HG03135 (cell line): Measurements from ENCODE around the gene ANXA11.
A peak's percentile ranks its signal among the peaks of the same experiment; 100 is the strongest.
"Not testable (repeated sequence)": the region's sequence is repeated elsewhere in the genome, so short reads cannot be mapped to it uniquely, and the experiment has no call there.

ENCODE experiments used
- ATAC-seq: cut with Tn5 transposase; IDR thresholded peaks from one replicate; pipeline ENCODE4 v1.9.1; 2021; ENCODE audit warnings: mild to moderate bottlenecking, moderate library complexity; ENCODE audit not compliant: unreplicated experiment

The ANXA11 gene

DNA sequence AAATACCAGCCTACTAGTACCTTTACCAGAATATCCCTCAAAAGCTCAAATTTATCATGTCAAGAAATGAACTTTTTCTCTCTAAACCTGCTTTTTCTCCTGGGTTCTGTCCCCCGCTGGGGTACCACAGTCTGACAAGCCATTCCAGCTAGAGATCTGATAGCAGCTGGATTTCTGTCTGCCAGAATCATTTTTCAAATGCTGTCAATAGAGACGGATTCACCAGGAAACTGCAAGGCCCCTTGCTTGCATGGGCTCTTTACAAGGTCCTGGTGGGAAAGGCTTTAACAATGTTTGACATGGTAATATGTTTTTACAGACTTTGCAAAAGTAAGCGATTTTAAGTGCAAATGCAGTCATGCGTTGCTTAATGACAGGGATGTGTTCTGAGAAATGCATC, 4.9 kb upstream of the ANXA11 start:
- ATAC-seq: no peak

DNA sequence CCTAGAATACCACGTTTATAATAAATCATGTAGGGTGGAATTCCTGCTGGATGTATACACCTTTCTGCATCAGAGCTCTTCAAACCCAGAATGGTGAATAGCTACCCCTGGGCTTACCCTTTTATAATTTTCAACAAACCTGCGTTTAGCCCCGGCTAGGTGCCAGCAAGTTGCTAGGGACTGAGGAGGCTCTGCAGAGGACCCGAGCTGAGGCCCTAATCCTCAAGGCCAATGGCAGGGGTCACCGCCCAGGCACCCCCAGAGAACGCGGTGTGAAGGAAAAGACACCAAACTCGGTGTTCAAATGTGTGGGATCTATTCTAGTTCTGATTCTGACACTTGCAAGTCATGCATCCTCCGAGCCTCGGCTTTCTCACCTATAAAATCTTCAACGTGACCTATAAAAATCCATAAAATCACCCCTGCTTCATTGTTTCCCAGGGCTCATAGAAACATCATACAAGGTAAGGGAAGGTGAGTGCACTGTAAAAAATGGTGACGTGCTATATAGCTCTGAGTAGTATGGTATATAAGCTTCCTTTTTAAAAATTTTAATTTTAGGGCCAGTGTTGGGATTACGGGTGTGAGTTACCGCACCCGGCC, 2.5 kb upstream of the ANXA11 start:
- no peak for ATAC-seq

DNA sequence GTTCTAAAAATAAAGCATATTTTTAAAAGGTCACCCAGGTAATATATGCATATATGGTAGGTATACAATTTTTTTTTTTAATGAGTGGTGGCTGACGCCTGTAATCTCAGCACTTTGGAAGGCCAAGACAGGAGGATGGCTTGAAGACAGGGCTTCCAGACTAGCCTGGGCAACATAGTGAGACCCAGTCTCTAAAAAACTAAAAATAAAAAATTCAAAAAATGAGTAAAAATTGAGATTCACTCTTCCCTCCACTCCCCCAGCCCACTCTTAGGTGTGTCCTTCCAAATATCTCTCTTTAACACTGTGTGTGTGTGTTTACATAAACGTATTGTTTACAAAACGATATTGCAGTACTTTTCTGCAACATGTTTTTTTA, 929 bp upstream of the ANXA11 start:
- ATAC-seq: no peak

DNA sequence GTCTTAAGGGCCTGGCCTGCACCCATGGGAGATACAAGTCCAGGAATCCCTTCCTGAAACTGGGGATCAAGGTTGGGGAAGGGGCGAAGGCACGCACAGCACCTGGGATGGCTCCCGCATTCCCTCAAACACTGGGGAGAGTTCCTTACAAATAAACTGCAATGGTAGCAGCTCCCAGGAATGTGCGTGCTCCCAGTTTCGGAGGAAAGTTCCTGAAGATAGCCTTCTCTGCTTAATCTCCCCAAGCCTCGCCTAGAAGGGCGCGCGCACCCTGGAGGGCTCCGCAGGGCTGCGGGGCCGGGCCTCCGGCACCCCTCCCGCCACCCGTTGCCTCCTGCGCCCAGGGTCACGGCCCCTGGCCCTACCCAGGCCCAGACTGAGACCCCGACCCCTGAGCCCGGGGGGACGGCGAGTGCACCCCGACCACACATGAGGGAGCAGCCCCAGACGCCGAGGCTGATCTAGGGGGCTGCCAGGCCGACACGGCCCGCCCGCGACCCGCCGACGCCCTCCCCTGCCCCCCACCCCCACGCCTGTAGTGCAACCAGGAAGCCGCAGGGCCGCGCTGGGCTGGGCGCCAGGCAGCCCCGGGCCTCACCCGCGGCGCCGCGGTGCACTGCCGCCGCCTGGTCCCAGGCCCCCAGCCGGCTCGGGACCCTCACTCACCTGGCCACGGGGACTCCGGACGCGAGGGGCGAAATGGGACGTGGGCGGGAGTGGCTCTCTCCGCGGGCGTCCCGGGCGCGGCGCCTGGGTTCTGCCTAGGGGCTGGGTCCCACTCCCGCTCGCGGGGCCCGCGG, 460 bp downstream of the ANXA11 start:
- peak; percentile 48 for ATAC-seq

DNA sequence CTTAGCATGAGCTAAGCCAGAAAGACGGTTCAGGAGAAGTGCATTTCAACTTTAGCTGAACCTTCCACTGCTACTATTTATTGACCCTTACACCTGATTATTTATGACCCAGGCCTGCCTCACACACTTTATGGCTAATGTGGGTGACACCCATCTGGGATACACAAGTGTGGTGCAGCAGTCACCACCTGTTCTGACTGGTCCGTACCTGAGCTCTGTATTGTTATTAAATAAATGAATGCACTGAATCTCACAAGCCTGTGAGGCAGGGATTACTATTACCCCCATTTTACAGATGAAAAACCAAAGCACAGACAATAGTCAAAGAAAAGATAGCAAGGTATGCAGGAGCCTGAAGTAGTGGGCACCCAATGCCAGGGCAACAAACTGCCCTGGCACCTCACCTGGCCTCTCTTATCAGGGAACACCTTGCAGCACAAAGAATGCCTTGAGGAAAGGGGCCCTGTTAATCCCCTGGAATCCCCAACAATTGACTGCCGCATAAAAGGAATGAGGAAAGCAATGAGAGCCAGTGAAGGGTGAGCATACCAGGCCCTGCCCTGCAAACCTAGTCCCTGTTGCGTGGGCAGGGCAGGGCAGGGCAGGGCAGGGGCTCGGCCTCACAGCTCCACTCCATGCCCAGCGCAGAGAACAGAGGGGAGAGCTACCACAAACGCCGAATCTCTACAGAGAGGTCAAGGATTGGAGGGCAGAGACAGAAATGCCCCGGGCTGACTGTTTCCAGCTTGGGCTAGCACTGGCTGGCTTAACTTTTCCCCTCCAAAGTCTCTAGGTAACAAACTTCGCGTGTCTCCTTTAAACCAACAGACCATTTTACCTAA, 1.3 kb downstream of the ANXA11 start:
- no peak for ATAC-seq

DNA sequence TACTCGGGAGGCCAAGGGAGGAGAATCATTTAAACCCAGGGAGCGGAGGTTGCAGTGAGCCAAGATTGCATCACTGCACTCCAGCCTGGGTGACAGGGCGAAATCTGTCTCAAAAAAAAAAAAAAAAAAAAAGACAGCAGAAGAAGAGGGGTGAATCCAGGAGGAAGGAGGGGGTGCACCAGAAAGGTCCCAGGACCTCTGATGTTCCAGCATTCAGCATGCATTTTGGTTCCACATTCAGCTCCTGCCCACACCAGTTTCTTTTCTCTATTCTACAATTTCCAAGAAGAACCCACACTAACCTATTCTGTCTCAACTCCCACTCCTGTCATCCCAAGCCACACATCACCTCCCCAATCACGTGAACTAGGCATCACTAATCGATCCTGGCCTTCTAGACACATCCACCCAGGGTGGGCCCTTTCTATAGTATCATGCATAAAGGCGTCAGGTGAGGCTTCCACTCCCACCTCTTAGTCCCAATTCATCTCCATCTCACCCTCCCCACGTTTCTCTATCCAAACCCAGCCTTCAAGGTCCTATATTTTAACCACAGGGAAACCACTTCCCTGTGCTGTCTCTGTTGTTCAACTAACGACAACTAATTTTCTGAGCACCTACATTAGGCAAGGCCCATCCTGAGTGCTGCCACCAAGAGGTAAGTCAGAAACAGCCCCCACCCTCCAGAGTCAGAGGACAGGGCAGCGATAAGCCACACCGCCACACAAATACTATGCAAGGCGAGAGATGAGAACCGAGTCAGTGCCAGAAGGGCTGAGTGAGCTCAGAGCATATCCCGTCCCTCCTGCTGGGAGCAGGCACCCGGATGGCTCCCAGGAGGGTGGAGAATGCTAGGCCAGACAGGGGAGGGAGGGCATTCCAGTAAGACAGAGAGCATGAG, 2.2 kb downstream of the ANXA11 start:
- peak; percentile 52 for ATAC-seq

DNA sequence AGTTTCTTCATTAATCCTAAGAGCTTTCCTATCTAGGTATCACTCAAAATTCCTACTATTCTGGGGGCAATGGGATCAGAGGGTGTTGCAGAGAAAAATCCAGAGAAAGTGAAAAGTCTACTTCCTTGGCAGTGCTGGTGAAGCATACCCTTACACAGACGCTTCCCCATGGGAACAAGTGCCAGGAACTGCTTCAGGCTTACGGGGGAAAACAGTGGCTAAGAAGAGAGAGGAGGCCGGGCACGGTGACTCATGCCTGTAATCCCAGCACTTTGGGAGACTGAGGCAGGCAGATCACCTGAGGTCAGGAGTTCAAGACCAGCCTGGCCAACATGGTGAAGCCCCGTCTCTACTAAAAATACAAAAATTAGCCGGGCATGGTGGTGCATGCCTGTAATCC, 2.8 kb downstream of the ANXA11 start:
- not testable (repeated sequence) for ATAC-seq

DNA sequence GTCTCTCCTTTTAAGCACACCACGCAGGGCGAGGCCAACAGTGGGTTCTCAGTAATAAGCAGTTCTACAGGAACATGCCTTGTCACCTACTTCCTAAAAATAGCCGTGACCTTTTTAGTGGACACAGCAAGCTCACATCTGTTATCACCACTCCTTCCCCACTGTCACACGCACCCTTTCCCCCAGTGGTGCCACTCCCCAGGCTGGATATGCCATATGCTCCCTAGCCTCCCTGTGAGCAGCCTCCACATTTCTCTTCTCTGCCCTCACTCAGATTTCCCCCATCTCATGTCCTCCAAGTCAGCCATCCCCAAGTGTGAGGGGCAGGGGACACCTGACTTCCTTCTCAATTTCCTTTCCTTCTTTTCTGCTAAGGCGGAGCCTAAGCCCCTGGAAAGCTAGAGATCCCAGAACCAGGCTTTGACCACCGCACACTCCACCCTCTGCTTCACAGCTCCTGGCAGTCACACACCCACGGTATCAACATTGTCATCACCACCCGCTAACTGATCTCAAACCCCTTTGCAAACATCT, 3.7 kb downstream of the ANXA11 start:
- ATAC-seq: no peak

DNA sequence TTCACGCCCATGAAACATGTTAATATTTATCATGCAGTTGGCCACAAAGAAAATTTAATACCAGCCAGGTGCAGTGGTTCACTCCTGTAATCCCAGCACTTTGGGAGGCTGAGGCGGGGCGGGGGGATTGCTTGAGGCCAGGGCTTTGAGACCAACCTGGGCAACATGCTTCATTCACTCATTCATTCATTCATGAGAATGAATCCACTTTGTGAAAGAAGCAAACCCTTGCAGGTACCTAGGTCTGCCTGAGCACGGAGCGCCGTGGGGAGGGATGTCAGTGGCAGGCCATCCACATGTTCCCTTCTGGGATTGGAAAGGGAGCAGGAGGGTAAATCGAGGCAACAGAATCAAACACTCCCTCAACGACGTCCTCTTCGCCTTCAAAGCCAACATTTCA, 4.7 kb downstream of the ANXA11 start:
- no peak for ATAC-seq

DNA sequence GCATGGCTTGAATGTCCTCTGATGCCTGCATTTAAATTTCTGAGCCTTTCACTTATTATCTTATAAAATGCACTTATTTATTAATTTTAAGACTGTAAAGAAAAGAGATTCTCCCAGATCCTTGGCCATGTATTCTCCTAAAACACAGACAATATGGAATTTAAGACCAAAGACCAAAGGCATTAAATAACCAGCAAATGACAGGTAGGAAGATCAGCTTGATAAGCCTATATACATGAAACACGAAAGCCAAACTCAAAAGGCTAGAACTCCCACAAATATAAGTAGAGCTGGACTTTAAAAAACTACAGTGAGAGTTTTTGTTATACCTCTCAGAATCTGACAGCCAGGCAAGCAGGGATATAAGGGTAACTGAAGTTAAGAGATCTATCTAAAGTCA, 5.1 kb downstream of the ANXA11 start:
- no peak for ATAC-seq

DNA sequence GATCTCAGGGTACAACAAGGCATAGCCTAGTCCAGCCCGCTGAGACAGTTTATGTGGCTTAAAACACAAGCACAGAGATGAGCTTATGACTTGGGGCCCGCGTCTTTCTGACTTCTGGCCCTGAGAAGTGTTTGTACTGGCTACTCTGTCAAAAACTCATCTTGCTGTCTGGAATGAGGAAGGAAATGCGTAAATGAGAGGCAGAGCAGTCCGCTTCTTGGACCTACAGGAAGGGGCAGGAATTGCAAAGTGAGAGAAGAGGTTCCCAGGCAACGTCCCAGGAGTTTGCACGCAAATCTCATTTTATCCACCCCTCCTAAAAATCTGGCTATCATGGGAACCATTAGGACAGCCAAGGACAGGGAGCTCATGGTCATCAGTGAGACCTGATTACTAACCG, 5.5 kb downstream of the ANXA11 start:
- no peak for ATAC-seq

DNA sequence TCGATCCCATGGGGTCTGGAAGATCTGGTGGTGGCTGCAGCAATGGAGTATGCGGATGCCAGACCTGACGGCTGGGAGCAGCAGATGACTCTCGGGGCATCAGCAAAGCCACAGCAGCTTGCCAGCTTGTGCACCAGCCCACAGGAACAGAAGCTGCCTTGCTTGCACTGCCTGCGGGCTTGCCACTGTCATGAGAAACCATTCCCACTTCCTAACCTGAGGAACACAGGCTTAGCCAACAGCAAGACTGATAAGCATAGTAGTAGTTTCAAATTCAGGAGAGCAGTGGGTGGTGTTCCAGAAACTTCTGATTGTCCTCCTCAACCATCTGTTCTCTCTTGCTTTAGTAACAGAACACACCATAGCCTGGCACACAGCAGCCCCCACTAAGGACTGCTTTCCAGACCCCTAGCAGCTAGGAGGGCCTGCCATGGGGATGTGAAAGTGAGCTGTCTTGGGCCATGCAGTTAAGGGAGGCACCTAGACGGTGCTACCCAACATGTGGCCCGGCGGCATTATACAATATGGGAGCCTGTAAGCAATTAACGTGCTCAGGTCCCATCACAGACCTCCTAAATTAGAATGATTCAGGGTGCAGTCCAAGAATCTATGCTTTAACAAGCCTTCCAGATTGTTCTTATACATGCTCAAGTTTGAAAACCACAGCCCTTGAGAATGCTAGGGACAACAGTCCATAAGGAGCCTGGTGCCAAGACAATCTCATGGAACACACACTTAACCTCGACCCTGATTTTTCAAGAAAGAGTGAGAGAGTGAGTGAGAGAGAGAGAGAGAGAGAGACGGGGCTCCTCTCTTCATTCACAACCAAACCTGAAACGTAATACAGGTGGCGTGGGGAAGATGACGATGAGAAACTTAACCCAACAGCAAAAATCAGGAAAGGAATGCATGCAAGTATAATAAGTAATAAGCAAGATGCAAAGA, 7.1 kb downstream of the ANXA11 start:
- no peak for ATAC-seq

DNA sequence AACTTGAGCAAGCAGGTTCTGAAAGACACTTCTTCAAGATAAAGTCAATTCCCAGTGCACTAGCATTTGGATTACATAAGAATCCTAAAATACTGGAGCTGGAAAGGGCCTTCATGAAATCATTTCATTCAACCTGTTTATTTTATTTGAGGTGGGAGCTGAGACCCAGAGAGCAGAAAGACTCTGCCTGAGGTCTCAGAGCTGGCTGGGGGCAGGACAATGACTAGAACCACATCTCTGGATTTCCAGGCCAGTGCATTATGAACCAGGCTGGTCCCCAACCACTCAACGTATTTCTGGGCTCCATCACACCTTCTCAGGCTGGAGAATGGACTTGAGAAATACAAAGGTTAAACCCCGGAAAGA, 8.4 kb downstream of the ANXA11 start:
- ATAC-seq: peak; percentile 13

DNA sequence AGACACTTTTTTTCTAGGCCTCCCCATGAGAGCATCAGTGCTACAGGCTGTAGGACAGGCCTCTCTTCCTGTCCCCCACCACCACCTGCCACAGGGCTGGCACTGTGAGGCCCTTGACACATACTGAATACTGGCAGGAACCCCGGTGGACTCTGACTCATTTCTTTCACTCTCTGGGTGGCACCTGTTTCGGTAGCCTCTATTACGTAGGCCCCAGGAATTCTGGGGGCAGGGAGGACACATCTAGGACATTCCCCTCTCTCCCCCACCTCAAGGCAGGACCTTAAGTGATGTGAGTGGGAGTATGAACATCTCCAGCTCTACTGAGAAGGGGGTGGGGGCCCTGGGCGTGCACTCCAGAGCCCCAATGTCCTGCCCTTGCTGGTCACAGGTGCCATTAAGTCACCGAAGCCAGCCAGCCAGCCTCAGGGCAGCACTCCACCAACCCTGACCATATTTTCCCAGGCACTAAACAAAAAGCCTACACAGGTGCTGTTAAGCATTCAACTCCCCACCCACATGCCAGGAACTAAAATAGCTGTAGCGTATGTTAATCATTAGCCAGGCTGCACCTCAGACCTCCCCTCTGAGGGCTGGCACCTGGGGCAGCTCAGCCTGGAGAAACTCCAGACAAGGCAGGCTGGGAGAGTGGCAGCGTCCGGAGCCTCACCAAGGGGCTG, 8.9 kb downstream of the ANXA11 start:
- ATAC-seq: peak; percentile 79

DNA sequence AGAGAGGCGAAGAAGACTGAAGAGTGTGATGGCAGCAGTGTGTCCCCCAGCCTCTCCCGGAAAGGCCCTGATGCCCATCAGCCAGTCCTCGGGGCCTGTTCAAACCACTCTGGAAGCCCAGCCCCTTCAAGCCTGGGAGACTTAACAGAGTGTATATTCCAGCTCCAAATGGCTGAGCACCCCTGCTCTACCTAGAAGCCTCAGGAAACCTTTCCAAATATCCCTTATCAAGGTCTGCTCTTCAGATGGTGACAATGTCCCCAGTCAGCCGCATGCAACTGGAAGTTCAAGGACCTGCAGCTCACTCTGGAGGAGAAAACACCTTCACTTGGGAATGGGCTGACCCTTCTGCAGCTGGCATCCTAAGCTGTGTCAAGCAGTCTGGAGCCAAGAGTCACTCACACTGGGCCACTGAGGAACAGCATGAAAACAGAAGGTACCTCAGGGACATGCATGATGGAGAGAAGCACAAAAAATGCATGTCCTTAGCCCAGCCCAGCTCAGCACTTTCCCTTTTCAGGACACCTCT, 10.2 kb downstream of the ANXA11 start:
- no peak for ATAC-seq

DNA sequence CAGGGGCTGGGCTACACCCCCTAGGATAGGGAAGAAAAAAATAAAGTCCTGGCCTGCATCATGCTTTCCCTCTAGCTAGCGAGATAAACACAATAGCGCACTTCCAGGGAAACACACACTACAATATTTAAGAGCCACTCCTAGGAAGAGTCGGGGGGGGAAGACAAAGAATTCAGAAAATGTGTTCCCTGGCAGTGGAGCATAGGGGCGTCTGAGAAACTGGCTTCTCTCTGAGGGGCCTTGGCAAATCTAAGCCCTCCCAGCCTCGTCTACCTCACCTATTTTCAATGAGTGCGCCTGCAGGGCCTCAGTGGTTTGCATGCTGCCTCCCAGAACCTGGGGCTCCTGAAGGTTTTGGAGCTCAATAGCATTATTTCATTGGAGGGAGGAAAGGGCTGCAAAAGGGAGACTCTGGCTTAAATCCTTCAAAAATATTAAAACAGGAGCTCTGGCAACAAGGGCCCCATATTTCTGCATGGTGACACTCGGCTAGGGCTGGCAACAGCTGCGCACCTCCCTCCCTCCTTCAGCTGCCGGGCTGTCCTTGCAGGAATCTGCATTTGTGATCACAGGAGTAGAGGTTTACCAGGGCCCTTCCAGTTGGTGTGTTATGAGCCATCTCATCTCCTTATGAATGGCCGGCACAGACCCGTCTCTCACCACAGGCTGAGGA, 10.8 kb downstream of the ANXA11 start:
- no peak for ATAC-seq

DNA sequence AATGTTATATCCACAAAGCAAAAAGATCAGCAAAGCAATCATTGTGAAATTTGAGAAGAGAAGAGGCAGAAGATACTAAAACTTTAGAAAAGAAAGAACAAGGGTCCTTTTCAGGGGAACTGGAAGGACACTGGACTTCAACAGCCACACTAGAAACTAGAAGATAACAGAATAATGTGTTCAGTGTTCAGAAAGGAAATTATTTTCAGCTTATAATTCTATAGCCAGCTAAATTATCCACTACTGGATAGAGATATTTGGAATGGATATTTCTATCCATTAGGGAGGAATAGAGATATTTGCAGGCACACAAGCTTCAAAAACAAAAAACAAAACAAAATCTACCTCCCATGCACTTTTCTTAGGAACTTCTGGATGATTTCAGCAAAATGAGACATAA, 12.8 kb downstream of the ANXA11 start:
- no peak for ATAC-seq

DNA sequence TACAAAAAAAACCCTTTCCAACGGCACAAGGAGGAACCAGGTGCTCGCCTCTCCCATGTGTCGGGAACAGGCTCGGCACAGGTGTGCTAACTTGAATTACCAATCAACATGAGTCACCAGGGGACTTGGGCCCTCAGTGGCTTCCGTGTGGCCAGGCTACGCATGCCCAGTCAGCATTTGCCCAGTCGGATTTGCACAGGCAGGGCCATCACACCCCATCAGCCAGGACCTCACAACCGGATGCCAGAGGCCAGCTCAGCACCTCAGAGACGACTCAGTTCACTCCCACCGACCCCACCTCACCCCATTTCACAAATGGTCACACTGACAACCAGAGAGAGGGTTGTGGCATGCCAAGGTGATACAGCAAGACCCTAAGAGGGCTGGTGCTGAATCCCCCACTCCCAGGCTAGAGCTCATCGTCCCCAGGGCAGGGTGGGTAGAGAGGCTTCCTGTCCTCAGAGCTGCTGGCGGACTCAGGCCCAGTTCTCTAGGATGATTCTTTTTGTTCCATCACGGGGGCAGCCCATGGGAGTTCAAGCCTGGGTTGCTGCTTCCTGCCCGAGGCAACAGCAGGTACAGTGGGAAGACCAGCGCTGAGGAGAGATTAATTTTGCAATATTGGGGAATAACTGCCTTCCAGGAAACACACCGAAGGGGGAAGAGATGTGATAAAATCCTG, 13.6 kb downstream of the ANXA11 start:
- no peak for ATAC-seq
